Activated T-cell treated with anti-CD3 and anti-CD28 coated beads, Interleukin-2, amount 50 U/mL, for 24 hours (primary cell): ENCODE results near the gene PARP11.

Source experiments
- DNase-seq: peaks from one replicate; pipeline ENCODE4 v3.0.0-alpha.2; 2020
- H3K27ac Mint-ChIP-seq: 2 replicates; pipeline ENCODE4 v1.8.0; 2020; ENCODE audit warnings: mild to moderate bottlenecking, mixed read lengths
- H3K27me3 Mint-ChIP-seq: 2 replicates; pipeline ENCODE4 v1.8.0; 2020; ENCODE audit warnings: mixed read lengths
- H3K36me3 Mint-ChIP-seq: 2 replicates; pipeline ENCODE4 v1.8.0; 2020; ENCODE audit warnings: low read depth, mixed read lengths
- H3K4me1 Mint-ChIP-seq: 2 replicates; pipeline ENCODE4 v1.8.0; 2020; ENCODE audit warnings: low read depth, mixed read lengths
- H3K4me3 Mint-ChIP-seq: 2 replicates; pipeline ENCODE4 v1.8.0; 2020; ENCODE audit warnings: mild to moderate bottlenecking, moderate library complexity, mixed read lengths
- H3K9me3 Mint-ChIP-seq: 2 replicates; pipeline ENCODE4 v1.8.0; 2020; ENCODE audit warnings: mixed read lengths

Gene PARP11

GRCh38 chr12:3872800-3873636 is at the start of gene PARP11:
PARP11 (minus strand) TSS chr12:3873399; CDS start chr12:3873229, 170 bp downstream.
- Mint-ChIP-seq H3K4me3 (peak within 1 kb of the TSS; percentile 91), H3K9me3 (no peaks in the 10 kb centered on the region), H3K27me3 (no peaks in the 10 kb centered on the region), H3K27ac (peak within 1 kb of the TSS; percentile 94), H3K36me3 (peaks cover 18% of the 10 kb centered on the region), H3K4me1 (peaks cover 49% of the 10 kb centered on the region)
- peak; percentile 97 for DNase-seq

GRCh38 chr12:3922033-3922432 is 48.8 kb upstream of the PARP11 start:
- Mint-ChIP-seq H3K27me3 (no peaks in the 10 kb centered on the region), H3K4me1 (peaks cover 17% of the 10 kb centered on the region), H3K9me3 (no peaks in the 10 kb centered on the region), H3K27ac (no peak overlapping the region), H3K4me3 (no peak overlapping the region), H3K36me3 (no peaks in the 10 kb centered on the region)
- DNase-seq, result no peak

- H3K4me3 Mint-ChIP-seq, result no peak overlapping the region
- no peaks in the 10 kb centered on the region for H3K9me3 Mint-ChIP-seq
- no peaks in the 10 kb centered on the region for H3K36me3 Mint-ChIP-seq
- no peak overlapping the region for H3K27ac Mint-ChIP-seq
- DNase-seq, result no peak
- H3K27me3 Mint-ChIP-seq, result no peaks in the 10 kb centered on the region
- peaks cover 17% of the 10 kb centered on the region for H3K4me1 Mint-ChIP-seq
Observed at GRCh38 chr12:3921526-3921925, 48.3 kb upstream of the PARP11 start.

GRCh38 chr12:3921151-3921471 is 47.9 kb upstream of the PARP11 start:
- H3K27ac Mint-ChIP-seq, result no peak overlapping the region
- no peaks in the 10 kb centered on the region for H3K27me3 Mint-ChIP-seq
- H3K4me3 Mint-ChIP-seq, result no peak overlapping the region
- DNase-seq, result no peak
- no peaks in the 10 kb centered on the region for H3K36me3 Mint-ChIP-seq
- no peaks in the 10 kb centered on the region for H3K9me3 Mint-ChIP-seq
- peaks cover 17% of the 10 kb centered on the region for H3K4me1 Mint-ChIP-seq

- Mint-ChIP-seq H3K36me3 (no peaks in the 10 kb centered on the region), H3K4me3 (no peak overlapping the region), H3K27me3 (no peaks in the 10 kb centered on the region), H3K4me1 (peaks cover 17% of the 10 kb centered on the region), H3K27ac (no peak overlapping the region), H3K9me3 (no peaks in the 10 kb centered on the region)
- DNase-seq, result no peak
Observed at GRCh38 chr12:3920351-3921150, 47.4 kb upstream of the PARP11 start.

GRCh38 chr12:3913278-3913677 is 40.1 kb upstream of the PARP11 start:
- Mint-ChIP-seq H3K9me3 (peaks cover 16% of the 10 kb centered on the region), H3K27me3 (no peaks in the 10 kb centered on the region), H3K4me3 (no peak overlapping the region), H3K36me3 (peaks cover 17% of the 10 kb centered on the region), H3K27ac (peak overlapping the region; percentile 75), H3K4me1 (peaks cover 28% of the 10 kb centered on the region)
- DNase-seq, result no peak

- Mint-ChIP-seq H3K9me3 (peaks cover 16% of the 10 kb centered on the region), H3K36me3 (peaks cover 17% of the 10 kb centered on the region), H3K27me3 (no peaks in the 10 kb centered on the region), H3K4me1 (peaks cover 32% of the 10 kb centered on the region), H3K27ac (peak overlapping the region; percentile 75), H3K4me3 (no peak overlapping the region)
- no peak for DNase-seq
Observed at GRCh38 chr12:3912863-3913262, 39.7 kb upstream of the PARP11 start.

GRCh38 chr12:3911409-3911808 is 38.2 kb upstream of the PARP11 start:
- peaks cover 17% of the 10 kb centered on the region for H3K36me3 Mint-ChIP-seq
- peak overlapping the region; percentile 10 for H3K27ac Mint-ChIP-seq
- H3K4me3 Mint-ChIP-seq, result no peak overlapping the region
- no peaks in the 10 kb centered on the region for H3K27me3 Mint-ChIP-seq
- H3K9me3 Mint-ChIP-seq, result peaks cover 16% of the 10 kb centered on the region
- H3K4me1 Mint-ChIP-seq, result peaks cover 44% of the 10 kb centered on the region
- DNase-seq, result no peak

- H3K4me3 Mint-ChIP-seq, result peak overlapping the region; percentile 73
Observed at GRCh38 chr12:3905664-3906063, 32.5 kb upstream of the PARP11 start.

GRCh38 chr12:3904999-3905398 is 31.8 kb upstream of the PARP11 start:
- DNase-seq, result no peak
- H3K27me3 Mint-ChIP-seq, result no peaks in the 10 kb centered on the region
- H3K36me3 Mint-ChIP-seq, result peaks cover 5% of the 10 kb centered on the region
- peak overlapping the region; percentile 73 for H3K4me3 Mint-ChIP-seq
- H3K9me3 Mint-ChIP-seq, result no peaks in the 10 kb centered on the region
- H3K4me1 Mint-ChIP-seq, result peaks cover 45% of the 10 kb centered on the region
- H3K27ac Mint-ChIP-seq, result peak overlapping the region; percentile 73

More at GRCh38 chr12:3905664-3906063, 32.5 kb upstream of the PARP11 start:
- H3K27me3 Mint-ChIP-seq, result no peaks in the 10 kb centered on the region
- DNase-seq, result no peak
- no peaks in the 10 kb centered on the region for H3K9me3 Mint-ChIP-seq
- peaks cover 41% of the 10 kb centered on the region for H3K4me1 Mint-ChIP-seq
- H3K27ac Mint-ChIP-seq, result peak overlapping the region; percentile 73
- peaks cover 8% of the 10 kb centered on the region for H3K36me3 Mint-ChIP-seq

GRCh38 chr12:3902921-3903320 is 29.7 kb upstream of the PARP11 start:
- Mint-ChIP-seq H3K27me3 (no peaks in the 10 kb centered on the region), H3K4me1 (peaks cover 53% of the 10 kb centered on the region), H3K9me3 (no peaks in the 10 kb centered on the region), H3K27ac (no peak overlapping the region), H3K36me3 (no peaks in the 10 kb centered on the region), H3K4me3 (no peak overlapping the region)
- no peak for DNase-seq

GRCh38 chr12:3901116-3901515 is 27.9 kb upstream of the PARP11 start:
- H3K4me1 Mint-ChIP-seq, result peaks cover 58% of the 10 kb centered on the region
- H3K9me3 Mint-ChIP-seq, result no peaks in the 10 kb centered on the region
- H3K4me3 Mint-ChIP-seq, result no peak overlapping the region
- no peak overlapping the region for H3K27ac Mint-ChIP-seq
- no peaks in the 10 kb centered on the region for H3K27me3 Mint-ChIP-seq
- no peak for DNase-seq
- H3K36me3 Mint-ChIP-seq, result no peaks in the 10 kb centered on the region

- no peak overlapping the region for H3K4me3 Mint-ChIP-seq
- DNase-seq, result no peak
Observed at GRCh38 chr12:3898756-3899155, 25.6 kb upstream of the PARP11 start.

GRCh38 chr12:3897371-3897971 is 24.3 kb upstream of the PARP11 start:
- H3K27ac Mint-ChIP-seq, result peak overlapping the region; percentile 83
- H3K4me3 Mint-ChIP-seq, result peak overlapping the region; percentile 1
- no peaks in the 10 kb centered on the region for H3K27me3 Mint-ChIP-seq
- H3K36me3 Mint-ChIP-seq, result no peaks in the 10 kb centered on the region
- H3K9me3 Mint-ChIP-seq, result no peaks in the 10 kb centered on the region
- H3K4me1 Mint-ChIP-seq, result peaks cover 39% of the 10 kb centered on the region
- DNase-seq, result no peak

More at GRCh38 chr12:3898756-3899155, 25.6 kb upstream of the PARP11 start:
- Mint-ChIP-seq H3K9me3 (no peaks in the 10 kb centered on the region), H3K36me3 (no peaks in the 10 kb centered on the region), H3K4me1 (peaks cover 42% of the 10 kb centered on the region), H3K27ac (peak overlapping the region; percentile 5), H3K27me3 (no peaks in the 10 kb centered on the region)
